HuH-7.5 (cell line): ENCODE measurements around the gene LRRC26.
A peak's percentile ranks its signal among the peaks of the same experiment; 100 is the strongest.

Source experiments
- DNase-seq: peaks from one replicate; pipeline ENCODE4 v3.0.0; 2011; ENCODE audit warnings: low spot score

Gene LRRC26

GRCh38 chr9:137183980-137184595, 14.2 kb upstream of the LRRC26 start:
- DNase-seq = no peak

- DNase-seq = no peak
Observed at GRCh38 chr9:137182836-137183235, 13.0 kb upstream of the LRRC26 start.

GRCh38 chr9:137181680-137182079, 11.8 kb upstream of the LRRC26 start:
- DNase-seq = no peak

GRCh38 chr9:137180491-137180890, 10.6 kb upstream of the LRRC26 start:
- no peak for DNase-seq

GRCh38 chr9:137179761-137180160, 9.9 kb upstream of the LRRC26 start:
- DNase-seq = no peak

- no peak for DNase-seq
Observed at GRCh38 chr9:137178939-137179630, 9.2 kb upstream of the LRRC26 start.

GRCh38 chr9:137178201-137178938, 8.5 kb upstream of the LRRC26 start:
- no peak for DNase-seq

- DNase-seq = peak; percentile 87
Observed at GRCh38 chr9:137176302-137177182, 6.7 kb upstream of the LRRC26 start.

GRCh38 chr9:137175345-137175961, 5.6 kb upstream of the LRRC26 start:
- no peak for DNase-seq

GRCh38 chr9:137174722-137175293, 5.0 kb upstream of the LRRC26 start:
- no peak for DNase-seq

GRCh38 chr9:137173796-137174664, 4.2 kb upstream of the LRRC26 start:
- no peak for DNase-seq

- no peak for DNase-seq
Observed at GRCh38 chr9:137172901-137173795, 3.3 kb upstream of the LRRC26 start.

GRCh38 chr9:137171149-137171900, 1.5 kb upstream of the LRRC26 start:
- DNase-seq = no peak

- DNase-seq = no peak
Observed at GRCh38 chr9:137170486-137171148, 766 bp upstream of the LRRC26 start.

GRCh38 chr9:137168904-137169856, 671 bp downstream of the LRRC26 start:
- peak; percentile 89 for DNase-seq

- DNase-seq = no peak
Observed at GRCh38 chr9:137168573-137168903, 1.3 kb downstream of the LRRC26 start.
